ENCODE measurements around the gene ATP1B3.

GRCh38 chr3:141845407-141846049, 30.9 kb upstream of the ATP1B3 start:
- TF ChIP-seq POLR2AphosphoS5 (IDR thresholded peaks at IDR 0.05) (no peak), EP300 (IDR thresholded peaks at IDR 0.05) (no peak), CTCF (IDR thresholded peaks at IDR 0.05) (no peak)
